Measurements from ENCODE around the gene HBG2.

- TF ChIP-seq CTCF (IDR thresholded peaks at IDR 0.05), result no peak
- no peak for TF ChIP-seq KAT7 (CRISPR knock-in tag; IDR thresholded peaks at IDR 0.05; ENCODE audit: borderline replicate concordance)
- TF ChIP-seq NR2C2 (CRISPR knock-in tag; IDR thresholded peaks at IDR 0.05), result no peak
- TF ChIP-seq ZNF532 (CRISPR knock-in tag; IDR thresholded peaks at IDR 0.05; ENCODE audit: borderline replicate concordance), result no peak
- no peak for TF ChIP-seq SMAD3 (CRISPR knock-in tag; IDR thresholded peaks at IDR 0.05; ENCODE audit: borderline replicate concordance)
- no peak for TF ChIP-seq E2F5 (CRISPR knock-in tag; IDR thresholded peaks at IDR 0.05)
- no peak for TF ChIP-seq MAX (CRISPR knock-in tag; IDR thresholded peaks at IDR 0.05)
- TF ChIP-seq PRDM15 (CRISPR knock-in tag; IDR thresholded peaks at IDR 0.05), result no peak
- no peak for TF ChIP-seq JUN (CRISPR knock-in tag; IDR thresholded peaks at IDR 0.05)
- TF ChIP-seq ATF2 (CRISPR knock-in tag; IDR thresholded peaks at IDR 0.05; ENCODE audit: borderline replicate concordance, low read depth), result no peak
Observed at GRCh38 chr11:5235364-5236095, 19.1 kb downstream of the HBG2 start.
